GM12891 (cell line): Measurements from ENCODE around the gene DBX1.

ENCODE experiments used
- DNase-seq: peaks from one replicate; pipeline ENCODE4 v3.0.0; 2011; ENCODE audit warnings: low spot score; ENCODE audit not compliant: insufficient read length
- FAIRE-seq: peaks from 2 replicates; lab custom pipeline; 2011; peaks lifted over from hg19 to GRCh38; lab: Jason Lieb, UNC
- PAX5 ChIP-seq: IDR thresholded peaks from 2 replicates; pipeline ENCODE4 v1.6.1; 2011; ENCODE audit warnings: low read length, moderate library complexity, mild to moderate bottlenecking; ENCODE audit not compliant: insufficient read depth, severe bottlenecking
- POLR2A ChIP-seq: IDR thresholded peaks from 2 replicates; pipeline ENCODE4 v1.6.1; 2011; ENCODE audit warnings: low read depth, low read length, control low read depth
- POLR2AphosphoS5 ChIP-seq: IDR thresholded peaks from 2 replicates; pipeline ENCODE4 v1.6.1; 2011; ENCODE audit warnings: low read depth, low read length, control low read depth
- POU2F2 ChIP-seq: IDR thresholded peaks from 2 replicates; pipeline ENCODE4 v1.6.1; 2011; ENCODE audit warnings: low read depth, mild to moderate bottlenecking, control low read depth, low read length, moderate library complexity
- SPI1 ChIP-seq: IDR thresholded peaks from 2 replicates; pipeline ENCODE4 v1.6.1; 2011; ENCODE audit warnings: low read depth, low read length, control low read depth
- TAF1 ChIP-seq: IDR thresholded peaks from 2 replicates; pipeline ENCODE4 v1.6.1; 2011; ENCODE audit warnings: low read depth, low read length, control low read depth

The DBX1 gene

DNA sequence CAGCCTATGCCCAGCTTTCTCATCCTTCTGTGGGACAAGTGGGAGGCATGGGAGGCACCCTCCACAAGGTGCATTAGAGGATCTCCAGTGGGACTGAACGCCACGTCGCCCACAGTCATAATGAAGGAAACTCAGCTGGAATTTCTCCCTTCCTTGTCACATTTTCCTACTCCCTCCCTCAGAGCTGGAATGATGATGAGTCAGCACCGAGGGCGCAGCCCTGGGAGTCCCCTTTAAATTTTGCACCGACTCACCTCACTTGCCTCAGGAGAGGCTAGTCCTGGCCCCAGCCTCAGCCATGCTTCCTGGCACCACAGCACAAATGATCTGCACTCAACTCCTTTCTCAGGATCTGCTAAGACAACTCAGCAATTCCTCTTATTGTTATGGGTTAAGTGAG lies 34.3 kb downstream of the DBX1 start:
- no peak for DNase-seq
- no peak for TF ChIP-seq POLR2AphosphoS5
- FAIRE-seq, result no peak

DNA sequence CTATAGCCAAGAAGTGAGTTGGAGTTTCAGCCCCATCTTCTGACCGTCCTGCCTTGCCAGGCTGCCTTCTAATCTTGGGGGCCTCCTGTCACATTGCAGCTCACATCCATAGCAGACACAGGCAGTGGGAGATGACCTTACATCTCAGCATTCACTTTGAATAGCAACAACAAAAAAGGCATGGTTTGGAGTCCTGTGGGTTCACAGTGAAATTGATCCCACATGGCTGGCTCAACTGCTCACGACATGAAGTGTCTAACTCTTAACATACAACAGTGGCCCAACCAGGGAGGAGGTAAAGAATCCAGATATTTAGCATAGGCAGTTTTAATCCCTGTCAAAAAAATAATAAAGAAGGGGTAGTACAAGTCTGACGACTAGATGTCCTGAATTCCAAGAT lies 38.1 kb downstream of the DBX1 start:
- TF ChIP-seq POLR2AphosphoS5 (no peak), POLR2A (no peak), SPI1 (no peak), PAX5 (no peak), TAF1 (no peak), POU2F2 (no peak)
- FAIRE-seq (no peak), DNase-seq (no peak)

DNA sequence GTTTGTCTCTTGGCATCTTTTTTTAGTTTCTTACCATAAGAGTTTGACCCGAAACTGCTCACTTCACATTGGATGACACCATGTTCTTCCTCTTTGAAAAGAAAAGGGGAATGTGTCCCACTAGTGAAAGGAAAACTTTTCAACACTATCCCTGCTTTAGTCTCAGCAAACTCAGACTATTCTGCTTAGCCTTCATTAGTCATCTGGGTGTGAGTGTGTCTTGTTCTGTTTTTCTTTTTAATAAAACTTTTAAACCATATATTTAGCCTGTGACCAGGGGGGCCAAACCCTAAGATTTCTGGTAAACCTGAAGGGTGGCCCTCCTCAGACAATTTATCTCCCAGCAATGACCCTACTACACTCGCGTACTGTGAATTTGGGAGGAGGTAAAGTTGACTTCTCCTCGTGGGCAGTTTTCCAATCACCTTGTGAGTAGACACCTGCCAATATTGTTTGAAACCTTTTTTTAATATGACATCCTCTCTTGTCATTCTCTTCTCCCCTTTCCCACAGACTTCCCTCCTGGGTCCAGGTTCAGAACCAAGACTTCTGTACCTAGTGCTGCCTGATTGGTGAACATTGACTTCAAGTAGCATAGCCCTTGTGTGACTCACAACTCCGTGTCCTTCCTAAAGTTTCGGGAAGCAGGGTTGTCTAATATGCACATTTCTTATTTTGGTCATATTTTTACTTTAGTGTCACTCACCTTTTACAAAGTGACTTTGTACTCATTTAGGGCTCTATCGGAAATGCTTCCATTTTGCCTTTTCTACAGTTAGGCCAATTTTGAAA lies 39.9 kb downstream of the DBX1 start:
- no peak for TF ChIP-seq POLR2AphosphoS5
- no peak for TF ChIP-seq SPI1
- no peak for TF ChIP-seq TAF1
- TF ChIP-seq PAX5, result no peak
- TF ChIP-seq POLR2A, result no peak
- TF ChIP-seq POU2F2, result no peak
- FAIRE-seq (no peak), DNase-seq (no peak)

DNA sequence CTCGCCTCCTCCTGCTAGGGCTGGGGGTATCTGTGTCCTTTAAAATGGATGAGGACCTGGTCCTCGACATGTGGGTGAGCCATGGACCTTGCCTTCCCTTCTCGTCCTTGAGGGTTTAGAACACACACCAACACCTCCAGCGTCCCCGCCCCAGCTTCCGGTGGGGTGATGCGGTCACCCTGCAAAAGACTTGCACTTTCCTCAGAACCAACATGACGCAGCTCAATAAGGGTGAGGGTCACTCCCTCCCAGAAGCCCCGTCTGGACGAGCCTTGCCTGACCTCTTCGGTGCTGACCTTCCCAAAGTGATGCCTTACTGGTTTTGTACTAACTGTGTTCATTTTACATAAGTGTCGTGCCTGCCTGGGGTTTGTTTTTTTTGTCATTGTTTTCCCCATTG lies 41.0 kb downstream of the DBX1 start:
- no peak for TF ChIP-seq POU2F2
- no peak for TF ChIP-seq TAF1
- DNase-seq, result no peak
- FAIRE-seq, result no peak

DNA sequence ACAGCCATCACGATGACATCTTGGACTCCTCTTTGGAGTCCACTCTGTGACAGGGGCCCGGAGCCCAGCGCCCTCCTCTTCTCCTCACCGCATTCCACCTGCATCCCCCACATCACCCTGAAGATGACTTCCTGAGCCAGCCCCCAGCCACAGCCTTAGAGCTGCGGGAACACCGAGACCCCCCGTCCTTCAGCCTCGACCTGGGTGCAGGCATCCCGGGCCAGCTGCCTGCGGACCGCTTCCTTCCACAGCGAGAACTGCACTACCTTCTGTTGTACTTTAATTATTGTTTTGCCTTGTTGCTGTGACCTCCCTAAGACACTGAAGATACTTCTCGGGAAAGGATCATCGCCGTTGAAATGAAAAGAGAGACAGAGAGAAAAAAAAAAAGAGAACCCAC lies 42.1 kb downstream of the DBX1 start:
- no peak for FAIRE-seq
- no peak for TF ChIP-seq PAX5
- TF ChIP-seq POU2F2, result no peak
- no peak for TF ChIP-seq POLR2A
- TF ChIP-seq SPI1, result no peak
- TF ChIP-seq POLR2AphosphoS5, result no peak
- TF ChIP-seq TAF1, result no peak
- no peak for DNase-seq

DNA sequence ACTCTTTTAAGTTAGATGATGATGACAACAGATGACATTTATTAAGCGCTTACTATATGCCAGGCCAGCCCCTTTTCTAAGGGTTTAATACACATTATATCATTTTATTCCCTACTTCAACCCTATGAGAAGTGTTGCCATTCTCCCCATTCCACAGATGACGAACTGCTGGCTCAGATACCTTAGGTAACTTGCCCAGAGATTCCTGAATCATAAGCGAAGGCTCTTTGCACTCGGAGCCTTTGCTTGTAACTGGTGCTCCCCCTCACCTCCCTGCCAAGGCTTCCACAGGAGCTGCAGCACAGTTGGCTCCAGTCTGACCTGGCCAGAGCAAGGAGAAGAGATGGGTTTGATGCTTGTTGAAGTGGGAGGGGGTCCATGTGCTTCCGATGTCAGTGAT lies 43.0 kb downstream of the DBX1 start:
- FAIRE-seq (no peak), DNase-seq (no peak)
- no peak for TF ChIP-seq SPI1
- TF ChIP-seq PAX5, result no peak
- no peak for TF ChIP-seq POU2F2
- TF ChIP-seq TAF1, result no peak
- no peak for TF ChIP-seq POLR2A
- TF ChIP-seq POLR2AphosphoS5, result no peak

DNA sequence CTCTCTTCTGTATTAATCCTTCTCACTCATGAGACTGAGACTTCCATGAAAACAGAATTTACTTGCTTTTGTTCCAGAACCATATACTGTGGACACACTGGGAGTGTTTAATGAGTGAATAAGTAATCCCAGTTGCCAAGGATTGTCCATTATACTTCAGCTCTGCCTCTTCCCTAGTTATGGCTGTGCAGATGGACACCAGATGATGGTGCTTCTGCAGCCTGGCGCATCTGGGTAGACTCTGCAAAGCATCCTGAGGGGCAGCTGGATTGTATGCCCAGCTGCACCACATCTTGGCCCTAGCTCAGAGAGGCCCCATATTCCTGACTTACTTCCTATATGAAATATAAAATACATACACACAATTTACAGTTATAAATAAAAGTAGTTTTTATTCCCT lies 43.5 kb downstream of the DBX1 start:
- TF ChIP-seq POLR2AphosphoS5 (no peak), PAX5 (no peak), SPI1 (no peak), TAF1 (no peak), POLR2A (no peak), POU2F2 (no peak)
- no peak for DNase-seq
- no peak for FAIRE-seq

DNA sequence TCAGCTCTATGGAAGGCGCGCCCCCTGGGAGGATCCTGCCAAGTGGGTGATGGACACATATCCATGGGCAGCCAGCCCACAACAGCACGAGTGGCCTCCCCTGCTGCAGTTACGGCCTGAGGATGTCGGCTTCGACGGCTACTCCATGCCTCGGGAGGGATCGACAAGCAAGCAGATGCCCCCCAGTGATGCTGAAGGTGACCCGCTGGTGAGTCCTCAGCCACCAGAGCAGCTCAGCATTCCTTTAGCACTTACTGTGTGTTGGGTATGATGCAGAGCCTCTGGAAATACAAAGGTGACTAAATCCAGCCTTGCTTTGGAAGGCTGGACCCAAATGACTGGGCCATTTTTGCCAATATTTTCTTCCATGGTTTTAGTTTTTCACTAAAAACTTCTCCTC lies 45.7 kb downstream of the DBX1 start:
- FAIRE-seq (no peak), DNase-seq (no peak)
- TF ChIP-seq PAX5 (no peak), POLR2AphosphoS5 (no peak), POU2F2 (no peak), SPI1 (no peak), TAF1 (no peak), POLR2A (no peak)

DNA sequence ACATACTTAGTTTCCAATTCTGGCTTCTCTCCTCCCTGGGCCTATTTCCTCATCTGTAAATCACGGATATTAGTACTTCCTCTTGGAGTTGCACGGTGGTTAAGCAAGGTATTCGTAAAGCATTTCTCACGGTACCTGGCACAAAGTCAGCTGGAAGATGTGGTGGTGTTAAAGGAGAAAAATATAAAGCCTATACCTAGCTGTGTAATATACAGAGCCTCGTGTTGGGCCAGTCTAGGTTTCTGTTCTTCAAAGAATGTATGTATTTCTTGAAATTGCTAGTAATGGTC lies 47.2 kb downstream of the DBX1 start:
- no peak for TF ChIP-seq POU2F2
- no peak for TF ChIP-seq PAX5
- TF ChIP-seq TAF1, result no peak
- no peak for TF ChIP-seq SPI1
- no peak for TF ChIP-seq POLR2AphosphoS5
- no peak for TF ChIP-seq POLR2A
- DNase-seq (no peak), FAIRE-seq (no peak)

DNA sequence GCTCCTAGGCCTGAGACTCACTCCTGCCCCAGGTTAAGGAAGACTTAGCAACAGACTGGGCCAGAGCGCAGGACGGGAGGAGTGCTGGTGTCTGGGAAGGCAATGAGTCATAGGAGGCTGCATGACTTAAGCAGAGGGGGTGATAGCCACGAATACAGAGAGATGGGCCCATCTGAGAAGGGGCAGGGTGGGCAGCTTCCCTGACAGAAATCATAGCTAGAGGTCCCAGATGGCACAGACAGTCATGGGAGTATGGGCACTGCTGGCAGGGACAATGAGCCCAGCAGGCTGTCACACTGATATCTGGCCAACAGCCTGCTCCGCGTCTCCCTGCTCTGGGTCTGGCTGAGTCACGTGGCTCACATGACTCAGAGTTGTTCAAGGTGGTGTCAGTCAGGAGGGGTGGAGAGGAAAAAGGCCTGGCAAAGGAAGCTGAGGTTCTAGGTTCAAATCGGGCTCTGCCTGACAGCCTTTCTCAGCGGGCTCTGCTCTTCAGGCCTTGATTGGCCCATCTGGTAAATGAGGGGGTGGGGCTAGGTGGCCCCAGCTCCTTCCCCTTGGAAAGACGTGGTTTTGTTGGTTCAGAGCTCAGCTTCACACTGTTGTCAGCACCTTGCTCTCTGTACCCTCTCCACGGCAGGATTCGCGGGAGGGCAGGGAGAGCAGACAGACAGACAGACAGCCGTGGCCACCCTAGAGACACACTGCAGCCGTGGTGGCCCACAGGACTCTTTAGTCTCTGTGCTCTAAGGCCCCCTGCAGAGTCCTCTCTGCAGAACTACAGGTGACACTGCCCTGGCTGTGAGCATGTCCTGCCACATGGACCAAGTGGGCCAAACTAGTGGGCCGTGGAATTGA lies 47.8 kb downstream of the DBX1 start:
- TF ChIP-seq POLR2A (no peak), POU2F2 (no peak)
- no peak for DNase-seq
- no peak for FAIRE-seq
